ENCODE data around the gene KIAA0753. TPM values are rescaled to one million over a fixed set of nuclear protein-coding genes. Genes with fewer than 3 reads are reported as not detected.

The KIAA0753 gene
- total RNA-seq, 1 experiment from 2014 or later = 16.1 TPM

GRCh38 chr17:6548578-6549330 is 91.8 kb downstream of the KIAA0753 start:
- no peak for DNase-seq (ENCODE audit: low read depth)

GRCh38 chr17:6548034-6548433 is 92.5 kb downstream of the KIAA0753 start:
- no peak for DNase-seq (ENCODE audit: low read depth)

GRCh38 chr17:6547336-6547735 is 93.2 kb downstream of the KIAA0753 start:
- no peak for DNase-seq (ENCODE audit: low read depth)

GRCh38 chr17:6546069-6546718 is 94.3 kb downstream of the KIAA0753 start:
- peak; percentile 65 for DNase-seq (ENCODE audit: low read depth)

- DNase-seq (ENCODE audit: low read depth) = no peak
Observed at GRCh38 chr17:6545291-6545690, 95.2 kb downstream of the KIAA0753 start.

GRCh38 chr17:6544011-6544370 is 96.5 kb downstream of the KIAA0753 start:
- no peak for DNase-seq (ENCODE audit: low read depth)

- no peak for DNase-seq (ENCODE audit: low read depth)
Observed at GRCh38 chr17:6543079-6544010, 97.2 kb downstream of the KIAA0753 start.

GRCh38 chr17:6542577-6542976 is 97.9 kb downstream of the KIAA0753 start:
- DNase-seq (ENCODE audit: low read depth) = no peak

- no peak for DNase-seq (ENCODE audit: low read depth)
Observed at GRCh38 chr17:6541886-6542285, 98.6 kb downstream of the KIAA0753 start.

GRCh38 chr17:6539871-6540270 is 100.6 kb downstream of the KIAA0753 start:
- DNase-seq (ENCODE audit: low read depth) = no peak

- DNase-seq (ENCODE audit: low read depth) = no peak
Observed at GRCh38 chr17:6536566-6537065, 103.9 kb downstream of the KIAA0753 start.

GRCh38 chr17:6536053-6536452 is 104.5 kb downstream of the KIAA0753 start:
- DNase-seq (ENCODE audit: low read depth) = no peak

- no peak for DNase-seq (ENCODE audit: low read depth)
Observed at GRCh38 chr17:6534846-6535514, 105.5 kb downstream of the KIAA0753 start.

- no peak for DNase-seq (ENCODE audit: low read depth)
Observed at GRCh38 chr17:6532441-6532885, 108.0 kb downstream of the KIAA0753 start.

GRCh38 chr17:6531575-6531974 is 108.9 kb downstream of the KIAA0753 start:
- DNase-seq (ENCODE audit: low read depth) = no peak

GRCh38 chr17:6530324-6530920 is 110.1 kb downstream of the KIAA0753 start:
- no peak for DNase-seq (ENCODE audit: low read depth)

GRCh38 chr17:6528557-6528956 is 112.0 kb downstream of the KIAA0753 start:
- no peak for DNase-seq (ENCODE audit: low read depth)
